ENCODE data around the gene SLA2.
"Not testable (repeated sequence)": the region's sequence is repeated elsewhere in the genome, so short reads cannot be mapped to it uniquely, and the experiment has no call there.

Gene SLA2

GRCh38 chr20:36644706-36645095, 1.3 kb downstream of the SLA2 start:
- no peak for DNase-seq

DNA sequence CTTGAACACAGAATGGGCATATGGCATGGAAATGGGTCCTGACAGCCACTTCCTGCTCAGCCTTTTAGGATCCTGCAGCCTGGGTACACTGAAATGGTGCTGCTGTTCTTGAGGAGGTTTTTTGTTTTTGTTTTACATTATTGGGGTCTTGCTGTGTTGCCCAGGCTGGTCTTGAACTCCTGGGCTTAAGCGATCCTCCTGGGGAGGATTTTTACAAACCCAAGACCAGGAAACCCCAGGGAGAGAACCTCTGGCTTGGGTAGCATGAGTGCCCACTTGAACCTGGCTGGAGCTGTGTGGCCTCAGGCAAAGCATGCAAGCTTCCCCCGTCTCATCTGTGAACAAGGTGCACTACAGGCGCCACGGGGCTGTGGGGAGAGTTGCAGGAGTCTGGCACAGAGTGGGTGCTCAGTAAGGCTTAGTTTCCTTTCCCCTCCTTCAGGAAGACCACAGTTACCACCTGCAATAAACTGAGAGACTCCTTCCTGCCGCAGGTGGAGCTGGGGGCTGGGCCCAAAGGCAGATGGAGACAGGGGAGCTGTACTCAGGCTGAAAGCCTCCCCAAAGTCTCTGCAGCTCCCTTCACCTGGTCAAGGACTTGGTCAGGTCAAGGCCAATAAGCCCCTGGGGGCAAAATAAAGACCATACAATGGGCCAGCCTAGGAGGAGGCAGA, 1.8 kb downstream of the SLA2 start:
- no peak for DNase-seq

DNA sequence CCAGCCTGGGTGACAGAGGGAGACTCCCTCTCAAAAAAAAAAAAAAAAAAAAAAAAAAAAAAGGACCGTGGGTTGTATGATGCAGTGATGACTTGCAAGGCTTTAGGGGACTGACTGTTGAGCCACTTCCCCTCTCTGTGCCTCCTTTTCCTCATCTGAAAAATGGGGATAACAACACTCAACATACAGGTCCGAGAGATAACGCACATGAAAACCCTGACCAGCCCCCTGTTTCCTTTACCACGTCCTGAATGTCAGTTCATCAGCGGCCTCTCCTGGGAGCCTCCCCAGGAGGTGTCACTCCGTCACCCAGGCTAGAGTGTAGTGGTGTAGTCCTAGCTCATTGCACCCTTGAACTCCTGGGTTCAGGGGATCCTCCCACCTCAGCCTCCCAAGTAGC, 3.9 kb downstream of the SLA2 start:
- no peak for DNase-seq

GRCh38 chr20:36641506-36641843, 4.5 kb downstream of the SLA2 start:
- DNase-seq = no peak

DNA sequence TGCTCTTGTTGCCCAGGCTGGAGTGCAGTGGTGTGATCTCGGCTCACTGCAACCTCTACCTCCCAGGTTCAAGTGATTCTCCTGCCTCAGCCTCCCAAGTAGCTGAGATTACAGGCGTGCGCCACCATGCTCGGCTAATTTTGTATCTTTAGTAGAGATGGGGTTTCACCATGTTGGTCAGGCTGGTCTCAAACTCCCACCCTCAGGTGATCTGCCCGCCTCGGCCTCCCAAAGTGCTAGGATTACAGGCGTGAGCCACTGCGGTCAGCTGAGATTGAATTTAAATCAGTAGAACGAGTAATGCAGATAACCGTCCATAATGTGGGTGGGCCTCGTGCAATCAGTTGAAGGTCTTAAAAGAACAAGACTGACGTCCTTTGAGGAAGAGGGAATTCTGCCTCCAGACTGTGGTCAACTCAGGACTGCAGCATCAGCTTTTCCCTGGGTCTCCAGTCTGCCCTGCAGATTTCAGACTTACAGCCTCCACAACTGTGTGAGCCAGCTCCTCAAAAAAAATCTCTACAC, 7.1 kb downstream of the SLA2 start:
- DNase-seq = not testable (repeated sequence)

- DNase-seq = no peak
These were observed 11.7 kb downstream of the SLA2 start for GRCh38 chr20:36634342-36634741.

DNA sequence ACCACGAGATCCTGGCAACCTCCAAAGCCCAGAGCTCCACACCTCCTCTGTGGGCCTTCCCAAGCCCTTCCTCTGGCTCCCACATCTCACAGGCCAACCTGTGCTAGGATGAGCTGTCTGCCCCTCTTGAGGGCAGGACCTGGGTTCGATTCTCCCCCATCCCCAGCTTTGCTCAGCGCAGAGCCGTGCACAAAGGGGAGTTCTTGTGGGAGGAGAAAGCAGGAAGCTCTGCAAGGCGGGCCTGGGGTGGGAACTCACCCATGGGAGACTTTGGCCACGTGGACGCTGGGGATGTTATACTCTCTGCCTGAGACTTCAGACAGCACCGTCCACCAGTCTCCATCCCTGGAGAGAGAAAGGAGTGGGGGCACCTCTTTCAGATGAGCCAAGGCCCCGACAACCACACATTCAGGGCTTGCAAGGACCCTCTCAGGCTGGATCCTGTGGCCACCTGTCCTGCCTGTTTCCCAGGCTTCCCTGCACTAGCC, 12.7 kb downstream of the SLA2 start:
- no peak for DNase-seq

GRCh38 chr20:36632487-36633284, 13.3 kb downstream of the SLA2 start:
- no peak for DNase-seq

DNA sequence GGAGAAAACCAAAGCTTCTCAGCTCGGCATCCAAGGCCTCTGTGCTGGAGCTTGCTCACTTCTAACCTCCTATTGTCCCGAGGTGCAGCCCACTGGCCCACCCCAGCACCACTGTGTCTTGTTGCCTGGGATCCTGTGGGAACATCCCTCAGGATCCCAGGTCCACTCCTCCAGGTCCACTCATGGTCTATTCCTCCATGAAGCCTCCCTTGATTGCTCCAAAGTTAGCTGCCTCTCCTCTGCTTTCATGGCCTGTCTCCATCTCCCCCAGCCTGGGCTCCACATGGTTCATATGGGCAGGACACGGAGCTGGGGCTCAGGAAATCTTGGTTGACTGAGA, 13.9 kb downstream of the SLA2 start:
- no peak for DNase-seq

DNA sequence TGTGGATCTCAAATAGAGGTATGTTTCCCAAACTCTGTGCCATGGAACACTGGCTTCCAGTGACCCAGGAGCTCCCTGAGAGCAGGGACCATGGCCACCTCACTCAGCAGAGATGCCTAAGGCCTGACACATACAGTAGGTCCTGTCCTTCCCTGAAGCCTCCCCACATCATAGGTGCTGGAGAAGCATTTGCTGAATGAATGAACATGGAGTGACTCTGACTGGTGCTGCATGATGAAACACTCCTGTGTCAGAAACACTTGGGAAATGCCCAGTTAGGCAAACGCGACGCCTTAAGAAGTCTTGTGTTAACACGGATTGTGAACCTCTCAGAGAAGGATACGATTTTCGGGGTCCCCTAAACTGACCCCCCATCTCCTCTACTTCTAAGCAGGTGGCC, 14.3 kb downstream of the SLA2 start:
- DNase-seq = no peak

DNA sequence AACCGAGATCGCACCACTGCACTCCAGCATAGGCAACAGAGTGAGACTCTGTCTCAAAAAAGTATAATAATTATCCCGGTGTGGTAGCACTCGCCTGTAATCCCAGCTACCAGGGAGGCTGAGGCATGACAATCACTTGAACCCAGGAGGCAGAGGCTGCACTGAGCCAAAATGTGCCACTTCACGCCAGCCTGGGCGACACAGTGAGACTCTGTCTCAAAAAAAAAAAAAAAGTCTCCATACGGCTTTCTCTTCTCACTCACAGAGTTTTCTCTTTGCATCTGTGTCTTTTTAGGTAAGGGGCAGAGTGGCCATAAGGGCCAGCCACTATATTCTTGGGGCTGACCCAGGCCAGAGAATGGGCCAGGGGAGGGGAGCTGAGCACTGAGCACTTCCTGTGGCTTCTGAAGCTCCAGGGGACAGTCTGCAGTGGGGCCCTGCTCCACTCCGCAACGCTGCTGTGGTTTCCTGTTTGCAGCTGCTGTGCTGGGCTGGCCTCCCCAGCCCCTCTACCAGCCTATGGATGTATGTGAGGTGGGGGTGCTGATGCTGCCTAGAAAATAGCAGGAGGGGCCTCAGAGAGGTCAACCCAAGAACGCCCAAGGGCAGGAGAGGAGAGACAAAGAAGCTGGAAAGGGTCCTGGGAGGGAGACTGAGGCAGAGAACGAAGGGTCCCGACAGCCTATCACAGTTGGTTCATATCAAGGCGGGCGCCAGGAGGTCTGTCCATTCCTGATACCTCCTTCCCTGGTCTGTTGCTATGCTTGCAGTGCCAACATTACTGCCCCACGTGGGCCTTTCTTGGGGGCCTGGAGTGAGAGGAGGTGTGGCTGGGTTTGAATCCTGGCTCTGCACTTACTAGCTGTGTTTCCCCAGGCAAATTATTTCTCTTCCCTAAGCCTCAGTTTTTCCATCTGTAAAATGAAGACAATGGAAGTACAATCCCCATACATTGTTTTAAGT, 16.0 kb downstream of the SLA2 start:
- no peak for DNase-seq

DNA sequence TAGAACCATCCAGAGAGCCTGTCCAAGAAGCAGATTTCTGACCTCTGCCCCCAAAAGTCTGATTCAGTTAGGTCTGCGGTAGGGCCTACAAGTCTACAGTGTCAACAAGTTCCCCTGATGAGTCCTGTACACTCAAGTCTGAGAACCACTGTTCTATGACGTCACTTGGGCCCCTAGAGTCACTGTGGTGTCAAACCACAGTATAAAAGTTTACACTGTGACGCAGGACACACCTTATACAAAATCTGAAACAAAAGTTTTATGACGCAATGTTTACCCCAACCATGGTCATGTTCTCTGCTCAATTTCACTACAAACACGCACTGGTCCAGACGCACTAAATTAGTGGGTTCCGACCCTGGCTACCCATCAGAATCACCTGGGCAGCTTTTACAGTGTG, 17.9 kb downstream of the SLA2 start:
- DNase-seq = no peak

- no peak for DNase-seq
These were observed 21.1 kb downstream of the SLA2 start for GRCh38 chr20:36624944-36625324.

DNA sequence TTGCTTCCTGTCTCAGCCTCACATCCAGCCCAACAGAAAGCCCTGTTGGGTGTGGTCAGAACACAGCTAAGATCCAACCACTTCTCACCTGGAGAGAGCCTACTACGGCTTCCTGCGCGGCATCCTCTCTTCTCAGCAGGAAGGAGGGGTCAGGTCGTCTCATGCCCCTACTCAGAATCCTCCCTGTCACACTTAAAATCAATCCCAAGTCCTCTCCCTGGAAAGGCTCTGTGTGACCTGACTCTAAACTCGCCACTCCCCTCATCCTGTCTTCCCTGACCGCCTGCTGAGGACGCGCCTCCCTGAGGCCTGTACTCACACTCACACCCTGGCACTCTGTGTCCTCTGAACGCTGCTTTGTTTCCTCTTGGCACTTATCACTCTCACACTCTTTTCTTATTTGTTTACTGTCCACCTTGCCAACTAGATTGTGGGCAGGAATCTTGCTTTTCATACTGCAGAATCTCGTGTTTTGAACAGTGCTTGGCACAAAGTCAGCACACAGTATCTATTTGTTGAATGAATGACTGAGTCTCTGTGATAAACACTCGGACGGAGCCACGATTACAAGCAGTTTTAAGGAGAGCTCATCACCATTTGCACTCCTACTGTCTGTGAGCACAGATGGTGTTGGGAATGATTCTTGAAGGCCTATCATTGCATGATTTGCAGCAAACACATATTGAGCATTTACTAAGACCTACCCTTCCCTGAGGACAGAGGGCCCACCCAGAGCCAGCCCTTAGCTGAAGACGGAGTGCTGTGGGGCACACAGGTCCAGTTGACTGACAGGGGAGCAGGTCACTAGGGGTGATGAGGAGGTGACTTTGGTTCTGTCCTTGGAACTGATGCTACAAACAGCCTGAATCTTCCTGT, 21.7 kb downstream of the SLA2 start:
- DNase-seq = no peak

DNA sequence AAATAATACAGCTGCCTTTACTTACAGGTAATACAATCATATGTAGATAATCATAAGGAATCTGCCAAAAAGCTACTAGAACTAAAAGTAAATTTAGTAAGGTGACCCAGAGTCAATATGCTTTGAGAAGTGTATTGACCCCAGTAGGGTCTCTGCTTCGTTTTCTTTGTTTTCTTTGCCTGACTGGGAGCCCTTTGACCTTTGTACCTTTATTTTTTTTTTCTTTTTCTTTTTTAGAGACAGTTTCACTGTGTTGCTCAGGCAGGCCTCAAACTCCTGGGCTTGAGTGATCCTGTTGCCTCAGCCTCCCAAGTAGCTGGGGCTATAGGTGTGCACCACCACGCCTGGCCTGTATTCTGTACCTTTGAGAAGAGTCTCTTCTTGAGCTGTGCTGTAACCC, 22.6 kb downstream of the SLA2 start:
- DNase-seq = no peak

- DNase-seq = no peak
These were observed 25.1 kb downstream of the SLA2 start for GRCh38 chr20:36620917-36621316.

DNA sequence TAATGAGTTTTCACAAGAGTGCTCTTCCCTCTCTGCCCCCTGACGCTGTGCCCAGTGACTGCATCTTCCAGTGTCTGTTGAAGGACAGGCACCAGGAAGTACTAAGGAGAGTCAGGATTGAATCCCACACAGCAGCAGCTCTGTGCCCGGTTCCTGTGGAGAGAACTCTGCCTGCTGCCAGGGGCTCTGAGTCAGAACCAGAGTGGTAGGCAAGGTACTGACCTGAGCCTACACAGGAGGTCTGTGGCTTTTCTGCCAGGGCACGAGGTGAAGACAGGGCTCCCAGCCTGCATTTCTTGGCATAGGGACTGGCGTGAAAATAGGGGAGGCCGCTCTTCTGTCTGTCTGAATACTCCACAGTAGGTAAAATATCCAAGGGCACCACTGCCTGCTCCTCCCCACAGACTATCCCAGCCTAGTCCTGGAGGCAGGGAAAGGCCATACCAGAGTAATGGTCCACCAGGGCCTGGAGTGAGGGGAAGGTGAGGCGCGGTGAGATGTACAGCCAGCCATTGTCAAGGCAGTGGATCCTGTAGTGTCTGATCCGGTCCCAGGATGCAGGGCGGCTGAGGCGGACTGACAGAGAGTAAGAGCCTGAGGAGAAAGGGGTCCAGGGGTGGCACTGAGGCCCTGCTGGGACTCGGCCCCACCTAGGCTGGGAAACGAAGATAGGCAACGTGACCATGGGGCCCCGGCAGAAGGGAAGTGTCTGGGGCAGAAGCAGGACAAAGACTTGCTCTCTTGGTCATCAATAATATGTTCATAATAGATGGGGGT, 31.0 kb downstream of the SLA2 start:
- DNase-seq = no peak

DNA sequence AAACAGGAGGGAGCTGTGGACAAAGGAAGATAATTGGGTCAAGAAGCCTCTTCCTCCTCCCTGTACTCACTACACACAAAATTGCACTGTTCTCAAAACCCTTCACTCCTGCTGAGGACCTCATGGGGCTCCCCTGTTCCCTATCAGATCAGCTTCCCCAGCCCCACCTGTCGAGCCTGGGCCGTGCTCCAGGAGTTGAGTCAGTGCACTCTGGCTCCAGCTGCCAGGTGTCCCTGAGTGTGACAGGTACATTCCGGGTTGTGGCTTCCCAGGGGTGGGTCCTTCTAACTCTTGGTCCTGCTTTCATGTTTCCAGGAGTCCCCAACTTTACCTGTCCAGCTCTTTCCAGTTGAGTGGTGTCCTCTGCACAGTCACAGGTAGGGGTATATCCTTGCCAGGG, 32.0 kb downstream of the SLA2 start:
- DNase-seq = no peak

DNA sequence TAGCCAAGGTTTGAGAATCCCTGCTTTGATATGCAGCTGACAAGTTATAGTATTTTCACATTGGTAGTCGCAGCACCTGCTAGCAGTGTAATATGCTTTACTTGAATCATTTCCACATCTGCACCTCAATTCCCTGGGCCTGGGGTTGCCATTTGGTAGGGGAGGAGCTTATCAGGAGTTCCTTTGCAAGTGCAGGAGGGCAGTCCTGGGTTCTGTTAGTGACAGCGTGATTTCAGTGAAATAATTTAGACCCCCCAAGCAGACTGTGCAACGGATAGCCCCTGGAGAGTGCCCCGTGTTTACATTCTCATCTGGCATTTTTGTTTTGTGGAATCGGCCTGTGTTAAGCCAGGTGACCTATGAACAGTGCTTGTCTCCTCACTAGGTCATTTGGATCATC, 34.4 kb downstream of the SLA2 start:
- no peak for DNase-seq

GRCh38 chr20:36608388-36608728, 37.6 kb downstream of the SLA2 start:
- not testable (repeated sequence) for DNase-seq

- no peak for DNase-seq
These were observed 38.2 kb downstream of the SLA2 start for GRCh38 chr20:36607586-36608387.

Measured in NCI-H526 treated with DMSO at 0.1 percent for 48 hours (cell line).